ENCODE results near the gene PLCXD1. TPM values are rescaled to one million over a fixed set of nuclear protein-coding genes. Genes with fewer than 3 reads are reported as not detected.

PLCXD1 gene
- total RNA-seq, 4 donors from 2014 or later = 5.7 to 18.8 (median 9.2) TPM

GRCh38 chrX:347351-348117, 66.4 kb downstream of the PLCXD1 start:
- Histone ChIP-seq H3K4me3 (no peak overlapping the region), H3K4me1 (peaks cover 0 to 10% (median 0%) of the 10 kb centered on the region in 4 donors), H3K36me3 (peaks cover 0 to 55% (median 0%) of the 10 kb centered on the region in 3 donors), H3K27ac (no peak overlapping the region), H3K27me3 (no peaks in the 10 kb centered on the region), H3K9me3 (no peaks in the 10 kb centered on the region)
- 95 to 96% methylated on average over 53 to 58 of the region's 59 CpGs for WGBS, 2 donors
- TF ChIP-seq EP300 (IDR thresholded peaks at IDR 0.05) = no peak
- TF ChIP-seq CTCF (IDR thresholded peaks at IDR 0.05) = no peak
- no peak for TF ChIP-seq POLR2A (IDR thresholded peaks at IDR 0.05)
- DNase-seq (ENCODE audit: low spot score in 2 of 2) = no peak

- peaks cover 0 to 61% (median 0%) of the 10 kb centered on the region in 3 donors for H3K36me3 ChIP-seq
- H3K27me3 ChIP-seq = no peaks in the 10 kb centered on the region
- no peak for DNase-seq (ENCODE audit: low spot score in 2 of 2)
- no peak for TF ChIP-seq POLR2A (IDR thresholded peaks at IDR 0.05)
- TF ChIP-seq EP300 (IDR thresholded peaks at IDR 0.05) = no peak
- TF ChIP-seq CTCF (IDR thresholded peaks at IDR 0.05) = no peak
- H3K9me3 ChIP-seq = no peaks in the 10 kb centered on the region
- peak overlapping the region in 2 of 4 donors; percentile 2 to 47 for H3K27ac ChIP-seq
- peaks cover 0 to 10% (median 0%) of the 10 kb centered on the region in 4 donors for H3K4me1 ChIP-seq
- WGBS, 2 donors = 51 to 52% methylated on average over 11 of the region's 11 CpGs
- H3K4me3 ChIP-seq = no peak overlapping the region
Measured at GRCh38 chrX:348461-349117, 67.4 kb downstream of the PLCXD1 start.

- TF ChIP-seq CTCF (IDR thresholded peaks at IDR 0.05) = no peak
- TF ChIP-seq POLR2A (IDR thresholded peaks at IDR 0.05) = no peak
- TF ChIP-seq EP300 (IDR thresholded peaks at IDR 0.05) = no peak
- peaks cover 0 to 10% (median 0%) of the 10 kb centered on the region in 4 donors for H3K4me1 ChIP-seq
- peak overlapping the region in 1 of 4 donors; percentile 47 for H3K27ac ChIP-seq
- H3K9me3 ChIP-seq = no peaks in the 10 kb centered on the region
- peaks cover 0 to 62% (median 0%) of the 10 kb centered on the region in 3 donors for H3K36me3 ChIP-seq
- 68 to 69% methylated on average over 17 to 18 of the region's 18 CpGs for WGBS, 2 donors
- DNase-seq (ENCODE audit: low spot score in 2 of 2) = no peak
- H3K27me3 ChIP-seq = no peaks in the 10 kb centered on the region
- H3K4me3 ChIP-seq = no peak overlapping the region
Measured at GRCh38 chrX:349196-349595, 68.0 kb downstream of the PLCXD1 start.

- WGBS, 2 donors = 46 to 62% methylated on average over 9 to 10 of the region's 10 CpGs
Measured at GRCh38 chrX:349702-350101, 68.5 kb downstream of the PLCXD1 start.

More at GRCh38 chrX:349702-350101, 68.5 kb downstream of the PLCXD1 start:
- DNase-seq (ENCODE audit: low spot score in 2 of 2) = no peak
- Histone ChIP-seq H3K27me3 (no peaks in the 10 kb centered on the region), H3K36me3 (peaks cover 0 to 62% (median 0%) of the 10 kb centered on the region in 3 donors), H3K4me1 (peaks cover 0 to 10% (median 0%) of the 10 kb centered on the region in 4 donors), H3K4me3 (no peak overlapping the region), H3K9me3 (no peaks in the 10 kb centered on the region), H3K27ac (no peak overlapping the region)
- TF ChIP-seq POLR2A (IDR thresholded peaks at IDR 0.05) (no peak), EP300 (IDR thresholded peaks at IDR 0.05) (no peak), CTCF (IDR thresholded peaks at IDR 0.05) (no peak)

All from tibial nerve (tissue), 4 donors.